ENCODE data around the gene APOE. TPM values are rescaled to one million over a fixed set of nuclear protein-coding genes. Genes with fewer than 3 reads are reported as not detected.
A peak's percentile ranks its signal among the peaks of the same experiment; 100 is the strongest.

Gene APOE
- total RNA-seq, 2 donors from 2014 or later, result 43.5 to 67.4 TPM

- intact Hi-C loops (cut with DNase I), result loop anchor here in 1 of 2 donors (5.0 kb wide), 1 partner anchor 155 kb away; no protein-coding TSS in a partner anchor
- no peak for ATAC-seq
Observed at GRCh38 chr19:44942067-44942571, 36.5 kb downstream of the APOE start, which contains the start of gene APOC4. APOC4 (plus strand) TSS chr19:44942237; CDS start chr19:44942278, 41 bp downstream.

GRCh38 chr19:44943801-44944249, 38.2 kb downstream of the APOE start:
- ATAC-seq, result peak; percentile 67 to 72
- intact Hi-C loops (cut with DNase I), result loop anchor here in 1 of 2 donors (5.0 kb wide), 1 partner anchor 157 kb away; no protein-coding TSS in a partner anchor

More at GRCh38 chr19:44942067-44942571, 36.5 kb downstream of the APOE start, which contains the start of gene APOC4:
- DNase-seq, result no peak

GRCh38 chr19:44947041-44947581, 41.5 kb downstream of the APOE start:
- intact Hi-C loops (cut with DNase I), result no loop called here
- ATAC-seq, result no peak
- no peak for DNase-seq

More at GRCh38 chr19:44943801-44944249, 38.2 kb downstream of the APOE start:
- DNase-seq, result peak; percentile 46

GRCh38 chr19:44948237-44948636, 42.6 kb downstream of the APOE start:
- no peak for ATAC-seq
- intact Hi-C loops (cut with DNase I), result no loop called here
- DNase-seq, result no peak

- intact Hi-C loops (cut with DNase I), result no loop called here
- no peak for DNase-seq
- no peak for ATAC-seq
Observed at GRCh38 chr19:44948763-44949374, 43.3 kb downstream of the APOE start.

GRCh38 chr19:44949550-44949949, 44.0 kb downstream of the APOE start:
- no peak for DNase-seq
- intact Hi-C loops (cut with DNase I), result no loop called here
- no peak for ATAC-seq

GRCh38 chr19:44951179-44952159, 45.9 kb downstream of the APOE start:
- peak in 1 of 2 donors; percentile 9 for ATAC-seq

GRCh38 chr19:44954278-44954648, 48.7 kb downstream of the APOE start:
- no peak for DNase-seq
- no peak for ATAC-seq
- intact Hi-C loops (cut with DNase I), result loop anchor here in 1 of 2 donors (5.0 kb wide), 1 partner anchor 47 kb away; the partner anchor contains the start of gene APOE

More at GRCh38 chr19:44951179-44952159, 45.9 kb downstream of the APOE start:
- intact Hi-C loops (cut with DNase I), result loop anchor here (2.0 to 5.0 kb wide), 2 partner anchors 44 to 47 kb away; partner anchors contain the start of gene APOE (in 2 of the 2)
- peak; percentile 46 for DNase-seq

GRCh38 chr19:44954649-44955504, 49.3 kb downstream of the APOE start, which contains the start of gene CLPTM1:
CLPTM1 (plus strand) TSS chr19:44955380; CDS start chr19:44955396, 16 bp downstream.
- ATAC-seq (peak; percentile 97), DNase-seq (peak; percentile 98)
- intact Hi-C loops (cut with DNase I), result loop anchor here in 1 of 2 donors (5.0 kb wide), 1 partner anchor 48 kb away; the partner anchor contains the start of gene APOE

- DNase-seq (no peak), ATAC-seq (peak in 1 of 2 donors; percentile 54)
- intact Hi-C loops (cut with DNase I), result no loop called here
Observed at GRCh38 chr19:44955505-44956439, 50.2 kb downstream of the APOE start.

GRCh38 chr19:44957526-44957925, 51.9 kb downstream of the APOE start:
- ATAC-seq (no peak), DNase-seq (no peak)
- intact Hi-C loops (cut with DNase I), result no loop called here

- DNase-seq, result no peak
- ATAC-seq, result no peak
- intact Hi-C loops (cut with DNase I), result no loop called here
Observed at GRCh38 chr19:44958090-44958489, 52.5 kb downstream of the APOE start.

Other genes starting within 250 kb of the APOE start
- gene CEACAM19, start 234.3 kb upstream of the APOE start, total RNA-seq, result 1 to 10 TPM; 2.4 to 6.2 TPM
- not detected for gene CEACAM16, start 206.6 kb upstream of the APOE start, total RNA-seq
- 10 to 100 TPM; 22.6 to 65.0 TPM for gene BCL3, start 157.1 kb upstream of the APOE start, total RNA-seq
- gene CBLC, start 127.9 kb upstream of the APOE start, total RNA-seq, result not detected
- gene BCAM, start 96.7 kb upstream of the APOE start, total RNA-seq, result 10 to 100 TPM; 76.4 to 76.9 TPM
- 10 to 100 TPM; 54.0 to 94.1 TPM for gene NECTIN2, start 59.5 kb upstream of the APOE start, total RNA-seq
- 10 to 100 TPM; 43.0 to 63.1 TPM for gene TOMM40, start 14.5 kb upstream of the APOE start, total RNA-seq
- 1 to 10 TPM; 2.7 to 4.6 TPM for gene APOC1, start 8.8 kb downstream of the APOE start, total RNA-seq
- gene APOC4, start 36.4 kb downstream of the APOE start, total RNA-seq, result not detected
- gene APOC2, start 40.3 kb downstream of the APOE start, total RNA-seq, result not detected
- 100 to 1,000 TPM in 1 of 2 donors, 10 to 100 TPM in 1; 90.7 to 107 TPM for gene CLPTM1, start 49.6 kb downstream of the APOE start, total RNA-seq
- 10 to 100 TPM in 1 of 2 donors, 1 to 10 TPM in 1; 4.4 to 10.7 TPM for gene RELB, start 95.7 kb downstream of the APOE start, total RNA-seq
- gene CLASRP, start 133.2 kb downstream of the APOE start, total RNA-seq, result 10 to 100 TPM; 34.0 to 47.7 TPM
- gene ZNF296, start 170.7 kb downstream of the APOE start, total RNA-seq, result under 1 TPM; 0.44 to 0.73 TPM
- 10 to 100 TPM; 13.9 to 14.1 TPM for gene GEMIN7, start 173.5 kb downstream of the APOE start, total RNA-seq
- gene PPP1R37, start 187.4 kb downstream of the APOE start, total RNA-seq, result 10 to 100 TPM; 19.4 to 21.4 TPM

Measured in left cardiac atrium (tissue), 4 donors.